Hepatocyte (in vitro differentiated cells): ENCODE results near the gene CEP89.

Source experiments
- EZH2phosphoT487 ChIP-seq: fragments of 200-600 bp; sonication (generic); IDR thresholded peaks from one replicate; pipeline ENCODE4 v1.6.1; 2018; ENCODE audit warnings: antibody characterized with exemption, mild to moderate bottlenecking, low read depth, moderate library complexity; ENCODE audit not compliant: unreplicated experiment, severe bottlenecking
- TF ChIP-seq, protein P1 (sequence below): fragments of 200-600 bp; sonication (generic); IDR thresholded peaks from 2 replicates; pipeline ENCODE4 v1.5.1; 2016; ENCODE audit warnings: antibody characterized with exemption, mild to moderate bottlenecking; ENCODE audit not compliant: poor library complexity

DNA sequence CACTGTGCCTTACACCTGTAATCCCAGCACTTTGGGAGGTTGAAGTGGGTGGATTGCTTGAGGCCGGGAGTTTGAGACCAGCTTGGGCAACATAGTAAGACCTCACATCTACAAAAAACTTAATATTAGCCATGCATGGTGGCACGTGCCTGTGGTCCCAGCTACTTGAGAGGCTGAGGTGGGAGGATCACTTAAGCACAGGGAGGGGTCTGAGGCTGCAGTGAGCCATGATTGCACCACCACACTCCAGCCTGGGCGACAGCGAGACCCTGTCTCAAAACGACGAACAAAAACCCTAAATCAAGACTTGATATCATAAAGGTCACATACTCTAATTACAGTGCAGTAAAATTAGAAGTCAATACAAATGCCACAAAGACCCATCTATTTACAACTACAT is 119.5 kb downstream of the CEP89 start:
- TF ChIP-seq, protein P1, sequence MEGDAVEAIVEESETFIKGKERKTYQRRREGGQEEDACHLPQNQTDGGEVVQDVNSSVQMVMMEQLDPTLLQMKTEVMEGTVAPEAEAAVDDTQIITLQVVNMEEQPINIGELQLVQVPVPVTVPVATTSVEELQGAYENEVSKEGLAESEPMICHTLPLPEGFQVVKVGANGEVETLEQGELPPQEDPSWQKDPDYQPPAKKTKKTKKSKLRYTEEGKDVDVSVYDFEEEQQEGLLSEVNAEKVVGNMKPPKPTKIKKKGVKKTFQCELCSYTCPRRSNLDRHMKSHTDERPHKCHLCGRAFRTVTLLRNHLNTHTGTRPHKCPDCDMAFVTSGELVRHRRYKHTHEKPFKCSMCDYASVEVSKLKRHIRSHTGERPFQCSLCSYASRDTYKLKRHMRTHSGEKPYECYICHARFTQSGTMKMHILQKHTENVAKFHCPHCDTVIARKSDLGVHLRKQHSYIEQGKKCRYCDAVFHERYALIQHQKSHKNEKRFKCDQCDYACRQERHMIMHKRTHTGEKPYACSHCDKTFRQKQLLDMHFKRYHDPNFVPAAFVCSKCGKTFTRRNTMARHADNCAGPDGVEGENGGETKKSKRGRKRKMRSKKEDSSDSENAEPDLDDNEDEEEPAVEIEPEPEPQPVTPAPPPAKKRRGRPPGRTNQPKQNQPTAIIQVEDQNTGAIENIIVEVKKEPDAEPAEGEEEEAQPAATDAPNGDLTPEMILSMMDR, result no peak
- no peak for TF ChIP-seq EZH2phosphoT487
